ELR (cell line): ENCODE results near the gene CDH23.

ENCODE experiments used
- DNase-seq: peaks from one replicate; pipeline ENCODE4 v3.0.0-alpha.2; 2015; ENCODE audit warnings: low read depth

The CDH23 gene

GRCh38 chr10:71392791-71393781 is 3.6 kb upstream of the CDH23 start:
- DNase-seq = no peak

- no peak for DNase-seq
Observed at GRCh38 chr10:71393841-71394475, 2.8 kb upstream of the CDH23 start.

GRCh38 chr10:71394926-71395562 is 1.7 kb upstream of the CDH23 start:
- no peak for DNase-seq

GRCh38 chr10:71395621-71396020 is 1.1 kb upstream of the CDH23 start:
- no peak for DNase-seq

- DNase-seq = peak; percentile 26
Observed at GRCh38 chr10:71396084-71396710, 523 bp upstream of the CDH23 start.

- DNase-seq = no peak
Observed at GRCh38 chr10:71397296-71398212, 834 bp downstream of the CDH23 start.

GRCh38 chr10:71398976-71399375 is 2.3 kb downstream of the CDH23 start:
- no peak for DNase-seq

- DNase-seq = no peak
Observed at GRCh38 chr10:71399946-71400345, 3.2 kb downstream of the CDH23 start.

GRCh38 chr10:71401056-71401455 is 4.3 kb downstream of the CDH23 start:
- DNase-seq = no peak

- DNase-seq = no peak
Observed at GRCh38 chr10:71402005-71402404, 5.3 kb downstream of the CDH23 start.

- no peak for DNase-seq
Observed at GRCh38 chr10:71404503-71405295, 8.0 kb downstream of the CDH23 start.

GRCh38 chr10:71406878-71407277 is 10.2 kb downstream of the CDH23 start:
- no peak for DNase-seq

GRCh38 chr10:71408436-71409225 is 11.9 kb downstream of the CDH23 start:
- DNase-seq = no peak

GRCh38 chr10:71409516-71410104 is 12.9 kb downstream of the CDH23 start:
- DNase-seq = no peak

- no peak for DNase-seq
Observed at GRCh38 chr10:71413581-71413980, 16.9 kb downstream of the CDH23 start.

GRCh38 chr10:71414359-71414758 is 17.6 kb downstream of the CDH23 start:
- no peak for DNase-seq

GRCh38 chr10:71419002-71419540 is 22.4 kb downstream of the CDH23 start:
- no peak for DNase-seq

GRCh38 chr10:71419750-71420149 is 23.0 kb downstream of the CDH23 start:
- DNase-seq = no peak

- no peak for DNase-seq
Observed at GRCh38 chr10:71421075-71421434, 24.3 kb downstream of the CDH23 start.
